GM21367 (cell line): ENCODE results near the gene PDXK.
A peak's percentile ranks its signal among the peaks of the same experiment; 100 is the strongest.

Experiments used
- ATAC-seq: cut with Tn5 transposase; IDR thresholded peaks from one replicate; pipeline ENCODE4 v1.9.1; 2021; ENCODE audit not compliant: unreplicated experiment

Gene PDXK

GRCh38 chr21:43801006-43801783, 82.3 kb downstream of the PDXK start:
- ATAC-seq: no peak

GRCh38 chr21:43802713-43803313, 83.9 kb downstream of the PDXK start:
- no peak for ATAC-seq

GRCh38 chr21:43803558-43804300, 84.8 kb downstream of the PDXK start:
- ATAC-seq: no peak

DNA sequence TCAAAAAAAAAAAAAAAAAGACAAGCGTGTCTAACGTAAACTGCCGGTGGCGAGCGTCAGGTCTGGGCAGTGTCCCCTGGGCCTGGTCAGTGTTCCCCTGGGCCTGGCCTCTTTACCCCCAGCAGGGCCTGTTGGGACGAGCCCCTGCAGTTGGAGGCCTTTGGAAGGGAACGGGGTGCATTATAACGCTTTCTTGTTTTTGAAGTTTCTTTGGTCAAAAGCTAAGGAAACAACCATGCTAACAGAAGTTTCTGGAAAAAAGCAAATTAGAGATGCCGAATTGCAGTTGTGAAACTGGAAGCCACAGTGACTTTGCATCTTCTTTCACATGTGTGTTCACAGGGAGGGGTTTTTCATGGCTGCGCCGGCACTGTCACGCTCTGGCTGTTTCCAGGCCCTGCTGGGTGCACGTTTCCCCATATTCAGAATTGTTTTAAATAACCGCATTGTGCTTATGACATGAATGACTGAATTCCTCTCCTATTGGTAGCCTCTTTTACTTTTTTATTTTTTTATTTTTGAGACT, 86.4 kb downstream of the PDXK start:
- ATAC-seq: peak; percentile 69

- no peak for ATAC-seq
Measured at GRCh38 chr21:43806017-43806710, 87.2 kb downstream of the PDXK start.

GRCh38 chr21:43808367-43808766, 89.4 kb downstream of the PDXK start:
- ATAC-seq: no peak

GRCh38 chr21:43808832-43809251, 89.9 kb downstream of the PDXK start:
- ATAC-seq: no peak

DNA sequence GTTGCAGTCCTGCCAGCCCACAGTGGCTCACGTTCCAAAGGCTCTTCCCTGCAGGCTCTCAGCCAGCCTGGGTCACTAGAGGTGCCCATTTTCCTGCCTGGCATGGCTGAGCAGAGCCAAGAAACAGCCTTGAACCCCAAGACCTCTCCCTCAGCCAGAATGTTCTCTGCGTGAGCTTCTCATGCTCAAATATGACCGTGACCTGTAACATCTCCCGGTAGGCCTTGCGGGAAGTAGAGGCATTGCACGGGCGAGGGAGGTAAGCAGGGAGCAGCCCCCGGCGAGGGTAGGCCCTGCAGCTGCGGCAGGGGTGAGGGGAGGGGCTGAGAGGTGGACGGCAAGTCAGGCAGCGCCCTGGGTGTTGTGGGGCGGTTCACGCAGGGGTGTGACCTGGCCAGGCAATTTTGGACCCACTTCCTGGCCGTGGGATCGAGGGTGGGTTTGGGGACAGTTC, 90.4 kb downstream of the PDXK start:
- ATAC-seq: no peak

GRCh38 chr21:43809853-43810504, 91.0 kb downstream of the PDXK start:
- ATAC-seq: no peak

GRCh38 chr21:43810505-43811261, 91.8 kb downstream of the PDXK start:
- peak; percentile 54 for ATAC-seq

DNA sequence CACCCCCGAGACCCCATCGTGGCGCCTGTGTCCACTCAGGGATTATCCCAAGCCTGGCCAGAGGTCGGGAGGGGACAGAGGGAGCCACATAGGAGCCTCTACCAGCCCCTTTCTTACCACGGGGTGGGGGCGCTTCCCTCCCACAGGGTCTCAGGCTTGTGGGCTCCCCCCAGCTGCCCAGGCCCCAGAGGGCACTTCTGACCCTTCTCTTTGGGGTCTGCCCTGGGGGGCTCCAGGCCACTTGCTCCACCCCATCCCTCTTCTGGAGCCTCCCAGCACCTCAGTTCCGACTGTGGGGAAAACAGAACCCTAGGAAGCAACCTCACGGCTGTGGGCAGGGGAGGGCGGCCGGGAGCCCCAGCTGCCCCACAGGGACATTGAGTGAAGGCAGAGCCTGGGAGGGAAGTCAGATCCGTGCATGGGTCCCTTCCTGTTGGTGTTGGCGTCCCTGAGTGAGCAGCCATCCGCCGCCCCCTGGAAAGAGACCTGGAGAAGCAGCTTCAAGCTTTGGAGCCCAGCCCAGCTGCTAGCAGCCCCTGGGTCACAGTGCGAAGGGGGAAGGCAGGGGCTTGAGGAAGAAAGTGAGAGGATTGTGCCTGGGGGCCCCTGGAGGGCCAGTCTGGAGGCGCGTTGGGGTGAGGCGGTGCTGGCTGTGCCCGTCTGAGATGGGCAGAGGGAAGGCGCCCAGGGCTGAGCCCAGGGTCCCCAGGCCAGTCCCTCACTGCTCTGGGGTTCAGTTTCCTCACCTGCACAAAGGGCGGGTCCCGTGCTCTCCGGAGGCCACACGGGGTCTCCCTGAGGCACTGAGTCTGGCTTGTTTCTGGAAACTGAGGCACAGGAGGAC, 92.6 kb downstream of the PDXK start:
- ATAC-seq: no peak
